ENCODE data around the gene NFATC4. TPM values are rescaled to one million over a fixed set of nuclear protein-coding genes. Genes with fewer than 3 reads are reported as not detected.
A peak's percentile ranks its signal among the peaks of the same experiment; 100 is the strongest.

NFATC4 gene
- total and polyA plus RNA-seq, 2 experiments from 2014 or later = 20.9 to 26.6 TPM

DNA sequence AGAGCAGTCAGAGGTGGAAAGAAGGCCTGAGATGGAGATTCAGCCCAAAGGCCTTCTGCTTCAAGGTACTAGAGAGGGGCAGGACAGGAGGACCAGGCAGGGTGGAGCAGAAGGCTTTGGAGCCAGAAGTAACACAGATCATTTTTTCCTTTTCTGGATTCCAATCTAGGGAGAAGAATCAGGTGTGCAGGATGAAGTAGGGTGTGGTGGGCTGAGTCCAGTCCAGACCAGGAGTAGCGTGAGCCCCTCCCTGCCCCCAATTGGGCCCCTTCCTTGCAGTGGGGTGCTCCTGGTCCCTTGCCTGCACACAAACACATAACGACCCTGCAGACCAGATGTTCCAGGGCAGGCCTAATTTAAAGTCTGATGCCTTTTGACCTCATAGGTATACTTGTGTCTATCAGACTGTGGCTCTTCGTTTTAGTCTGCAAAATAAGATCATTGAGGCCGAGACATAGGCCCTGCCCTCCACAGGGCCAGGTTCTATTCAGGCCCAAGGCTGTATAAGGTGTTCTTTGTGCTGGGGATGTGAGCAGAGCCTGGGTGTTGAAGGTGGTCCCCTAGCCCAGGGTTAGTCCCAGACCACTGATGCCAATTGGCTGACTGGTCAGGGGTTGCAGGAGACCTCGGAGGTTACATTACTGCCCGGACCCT is 29.8 kb downstream of the NFATC4 start:
- Histone ChIP-seq H3K36me3 (ENCODE audit: insufficient read depth) (no peaks in the 10 kb centered on the region), H3K9me2 (ENCODE audit: insufficient read depth) (no peaks in the 10 kb centered on the region), H3K4me2 (peak overlapping the region; percentile 97), H3K4me1 (ENCODE audit: insufficient read depth) (peaks cover 15% of the 10 kb centered on the region; the same call in 1 of the 2 replicates), H3K27me3 (ENCODE audit: insufficient read depth) (peaks cover 18% of the 10 kb centered on the region; the same call in 1 of the 2 replicates), H4K20me1 (replicated peaks; ENCODE audit: insufficient read depth) (no peaks in the 10 kb centered on the region; the same call in 1 of the 2 replicates), H3K79me2 (replicated peaks; ENCODE audit: insufficient read depth) (no peaks in the 10 kb centered on the region), H3K27ac (ENCODE audit: low read depth) (no peak overlapping the region), H2AFZ (peak overlapping the region; percentile 63), H3K4me3 (peak overlapping the region; percentile 86), H3F3A (replicated peaks; ENCODE audit: low read depth) (no peaks in the 10 kb centered on the region)
- no peaks in the 10 kb centered on the region for H3K9me3 Mint-ChIP-seq
- H3K27ac Mint-ChIP-seq = no peak overlapping the region
- DNase-seq (ENCODE audit: low spot score) (no peak), ATAC-seq (peak; percentile 4)
- H3K36me3 Mint-ChIP-seq (ENCODE audit: low read depth) = no peaks in the 10 kb centered on the region
- H3K4me3 Mint-ChIP-seq = peak overlapping the region; percentile 36; the same call in 2 of the 3 replicates
- peaks cover 46% of the 10 kb centered on the region for H3K4me1 Mint-ChIP-seq
- TF ChIP-seq EZH2 (IDR thresholded peaks at IDR 0.05; ENCODE audit: low read depth, unreplicated experiment) (no peak), POLR2AphosphoS5 (IDR thresholded peaks at IDR 0.05; ENCODE audit: low read depth) (no peak), STAT1 (IDR thresholded peaks at IDR 0.05; ENCODE audit: unreplicated experiment) (no peak), JUNB (IDR thresholded peaks at IDR 0.05; ENCODE audit: unreplicated experiment) (no peak), ZNF114 (CRISPR knock-in tag; IDR thresholded peaks at IDR 0.05) (no peak), EZH2phosphoT487 (IDR thresholded peaks at IDR 0.05; ENCODE audit: unreplicated experiment) (no peak), CREB1 (CRISPR knock-in tag; IDR thresholded peaks at IDR 0.05; ENCODE audit: low read depth) (no peak), ZNF331 (CRISPR knock-in tag; IDR thresholded peaks at IDR 0.05; ENCODE audit: low read depth) (no peak), NANOG (IDR thresholded peaks at IDR 0.05; ENCODE audit: borderline replicate concordance) (no peak)
- TF ChIP-seq, protein P1, sequence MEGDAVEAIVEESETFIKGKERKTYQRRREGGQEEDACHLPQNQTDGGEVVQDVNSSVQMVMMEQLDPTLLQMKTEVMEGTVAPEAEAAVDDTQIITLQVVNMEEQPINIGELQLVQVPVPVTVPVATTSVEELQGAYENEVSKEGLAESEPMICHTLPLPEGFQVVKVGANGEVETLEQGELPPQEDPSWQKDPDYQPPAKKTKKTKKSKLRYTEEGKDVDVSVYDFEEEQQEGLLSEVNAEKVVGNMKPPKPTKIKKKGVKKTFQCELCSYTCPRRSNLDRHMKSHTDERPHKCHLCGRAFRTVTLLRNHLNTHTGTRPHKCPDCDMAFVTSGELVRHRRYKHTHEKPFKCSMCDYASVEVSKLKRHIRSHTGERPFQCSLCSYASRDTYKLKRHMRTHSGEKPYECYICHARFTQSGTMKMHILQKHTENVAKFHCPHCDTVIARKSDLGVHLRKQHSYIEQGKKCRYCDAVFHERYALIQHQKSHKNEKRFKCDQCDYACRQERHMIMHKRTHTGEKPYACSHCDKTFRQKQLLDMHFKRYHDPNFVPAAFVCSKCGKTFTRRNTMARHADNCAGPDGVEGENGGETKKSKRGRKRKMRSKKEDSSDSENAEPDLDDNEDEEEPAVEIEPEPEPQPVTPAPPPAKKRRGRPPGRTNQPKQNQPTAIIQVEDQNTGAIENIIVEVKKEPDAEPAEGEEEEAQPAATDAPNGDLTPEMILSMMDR (conservative IDR thresholded peaks at IDR 0.05; ENCODE audit: low read depth in 2 of 2) = no peak
- TF ChIP-seq, protein P2, sequence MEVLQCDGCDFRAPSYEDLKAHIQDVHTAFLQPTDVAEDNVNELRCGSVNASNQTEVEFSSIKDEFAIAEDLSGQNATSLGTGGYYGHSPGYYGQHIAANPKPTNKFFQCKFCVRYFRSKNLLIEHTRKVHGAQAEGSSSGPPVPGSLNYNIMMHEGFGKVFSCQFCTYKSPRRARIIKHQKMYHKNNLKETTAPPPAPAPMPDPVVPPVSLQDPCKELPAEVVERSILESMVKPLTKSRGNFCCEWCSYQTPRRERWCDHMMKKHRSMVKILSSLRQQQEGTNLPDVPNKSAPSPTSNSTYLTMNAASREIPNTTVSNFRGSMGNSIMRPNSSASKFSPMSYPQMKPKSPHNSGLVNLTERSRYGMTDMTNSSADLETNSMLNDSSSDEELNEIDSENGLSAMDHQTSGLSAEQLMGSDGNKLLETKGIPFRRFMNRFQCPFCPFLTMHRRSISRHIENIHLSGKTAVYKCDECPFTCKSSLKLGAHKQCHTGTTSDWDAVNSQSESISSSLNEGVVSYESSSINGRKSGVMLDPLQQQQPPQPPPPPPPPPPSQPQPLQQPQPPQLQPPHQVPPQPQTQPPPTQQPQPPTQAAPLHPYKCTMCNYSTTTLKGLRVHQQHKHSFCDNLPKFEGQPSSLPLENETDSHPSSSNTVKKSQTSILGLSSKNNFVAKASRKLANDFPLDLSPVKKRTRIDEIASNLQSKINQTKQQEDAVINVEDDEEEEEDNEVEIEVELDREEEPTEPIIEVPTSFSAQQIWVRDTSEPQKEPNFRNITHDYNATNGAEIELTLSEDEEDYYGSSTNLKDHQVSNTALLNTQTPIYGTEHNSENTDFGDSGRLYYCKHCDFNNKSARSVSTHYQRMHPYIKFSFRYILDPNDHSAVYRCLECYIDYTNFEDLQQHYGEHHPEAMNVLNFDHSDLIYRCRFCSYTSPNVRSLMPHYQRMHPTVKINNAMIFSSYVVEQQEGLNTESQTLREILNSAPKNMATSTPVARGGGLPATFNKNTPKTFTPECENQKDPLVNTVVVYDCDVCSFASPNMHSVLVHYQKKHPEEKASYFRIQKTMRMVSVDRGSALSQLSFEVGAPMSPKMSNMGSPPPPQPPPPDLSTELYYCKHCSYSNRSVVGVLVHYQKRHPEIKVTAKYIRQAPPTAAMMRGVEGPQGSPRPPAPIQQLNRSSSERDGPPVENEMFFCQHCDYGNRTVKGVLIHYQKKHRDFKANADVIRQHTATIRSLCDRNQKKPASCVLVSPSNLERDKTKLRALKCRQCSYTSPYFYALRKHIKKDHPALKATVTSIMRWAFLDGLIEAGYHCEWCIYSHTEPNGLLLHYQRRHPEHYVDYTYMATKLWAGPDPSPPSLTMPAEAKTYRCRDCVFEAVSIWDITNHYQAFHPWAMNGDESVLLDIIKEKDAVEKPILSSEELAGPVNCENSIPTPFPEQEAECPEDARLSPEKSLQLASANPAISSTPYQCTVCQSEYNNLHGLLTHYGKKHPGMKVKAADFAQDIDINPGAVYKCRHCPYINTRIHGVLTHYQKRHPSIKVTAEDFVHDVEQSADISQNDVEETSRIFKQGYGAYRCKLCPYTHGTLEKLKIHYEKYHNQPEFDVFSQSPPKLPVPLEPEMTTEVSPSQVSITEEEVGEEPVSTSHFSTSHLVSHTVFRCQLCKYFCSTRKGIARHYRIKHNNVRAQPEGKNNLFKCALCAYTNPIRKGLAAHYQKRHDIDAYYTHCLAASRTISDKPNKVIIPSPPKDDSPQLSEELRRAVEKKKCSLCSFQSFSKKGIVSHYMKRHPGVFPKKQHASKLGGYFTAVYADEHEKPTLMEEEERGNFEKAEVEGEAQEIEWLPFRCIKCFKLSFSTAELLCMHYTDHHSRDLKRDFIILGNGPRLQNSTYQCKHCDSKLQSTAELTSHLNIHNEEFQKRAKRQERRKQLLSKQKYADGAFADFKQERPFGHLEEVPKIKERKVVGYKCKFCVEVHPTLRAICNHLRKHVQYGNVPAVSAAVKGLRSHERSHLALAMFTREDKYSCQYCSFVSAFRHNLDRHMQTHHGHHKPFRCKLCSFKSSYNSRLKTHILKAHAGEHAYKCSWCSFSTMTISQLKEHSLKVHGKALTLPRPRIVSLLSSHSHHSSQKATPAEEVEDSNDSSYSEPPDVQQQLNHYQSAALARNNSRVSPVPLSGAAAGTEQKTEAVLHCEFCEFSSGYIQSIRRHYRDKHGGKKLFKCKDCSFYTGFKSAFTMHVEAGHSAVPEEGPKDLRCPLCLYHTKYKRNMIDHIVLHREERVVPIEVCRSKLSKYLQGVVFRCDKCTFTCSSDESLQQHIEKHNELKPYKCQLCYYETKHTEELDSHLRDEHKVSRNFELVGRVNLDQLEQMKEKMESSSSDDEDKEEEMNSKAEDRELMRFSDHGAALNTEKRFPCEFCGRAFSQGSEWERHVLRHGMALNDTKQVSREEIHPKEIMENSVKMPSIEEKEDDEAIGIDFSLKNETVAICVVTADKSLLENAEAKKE (CRISPR knock-in tag; IDR thresholded peaks at IDR 0.05) = no peak
- TF ChIP-seq, protein P3, sequence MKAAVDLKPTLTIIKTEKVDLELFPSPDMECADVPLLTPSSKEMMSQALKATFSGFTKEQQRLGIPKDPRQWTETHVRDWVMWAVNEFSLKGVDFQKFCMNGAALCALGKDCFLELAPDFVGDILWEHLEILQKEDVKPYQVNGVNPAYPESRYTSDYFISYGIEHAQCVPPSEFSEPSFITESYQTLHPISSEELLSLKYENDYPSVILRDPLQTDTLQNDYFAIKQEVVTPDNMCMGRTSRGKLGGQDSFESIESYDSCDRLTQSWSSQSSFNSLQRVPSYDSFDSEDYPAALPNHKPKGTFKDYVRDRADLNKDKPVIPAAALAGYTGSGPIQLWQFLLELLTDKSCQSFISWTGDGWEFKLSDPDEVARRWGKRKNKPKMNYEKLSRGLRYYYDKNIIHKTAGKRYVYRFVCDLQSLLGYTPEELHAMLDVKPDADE (IDR thresholded peaks at IDR 0.05) = no peak
- TF ChIP-seq, protein P4, sequence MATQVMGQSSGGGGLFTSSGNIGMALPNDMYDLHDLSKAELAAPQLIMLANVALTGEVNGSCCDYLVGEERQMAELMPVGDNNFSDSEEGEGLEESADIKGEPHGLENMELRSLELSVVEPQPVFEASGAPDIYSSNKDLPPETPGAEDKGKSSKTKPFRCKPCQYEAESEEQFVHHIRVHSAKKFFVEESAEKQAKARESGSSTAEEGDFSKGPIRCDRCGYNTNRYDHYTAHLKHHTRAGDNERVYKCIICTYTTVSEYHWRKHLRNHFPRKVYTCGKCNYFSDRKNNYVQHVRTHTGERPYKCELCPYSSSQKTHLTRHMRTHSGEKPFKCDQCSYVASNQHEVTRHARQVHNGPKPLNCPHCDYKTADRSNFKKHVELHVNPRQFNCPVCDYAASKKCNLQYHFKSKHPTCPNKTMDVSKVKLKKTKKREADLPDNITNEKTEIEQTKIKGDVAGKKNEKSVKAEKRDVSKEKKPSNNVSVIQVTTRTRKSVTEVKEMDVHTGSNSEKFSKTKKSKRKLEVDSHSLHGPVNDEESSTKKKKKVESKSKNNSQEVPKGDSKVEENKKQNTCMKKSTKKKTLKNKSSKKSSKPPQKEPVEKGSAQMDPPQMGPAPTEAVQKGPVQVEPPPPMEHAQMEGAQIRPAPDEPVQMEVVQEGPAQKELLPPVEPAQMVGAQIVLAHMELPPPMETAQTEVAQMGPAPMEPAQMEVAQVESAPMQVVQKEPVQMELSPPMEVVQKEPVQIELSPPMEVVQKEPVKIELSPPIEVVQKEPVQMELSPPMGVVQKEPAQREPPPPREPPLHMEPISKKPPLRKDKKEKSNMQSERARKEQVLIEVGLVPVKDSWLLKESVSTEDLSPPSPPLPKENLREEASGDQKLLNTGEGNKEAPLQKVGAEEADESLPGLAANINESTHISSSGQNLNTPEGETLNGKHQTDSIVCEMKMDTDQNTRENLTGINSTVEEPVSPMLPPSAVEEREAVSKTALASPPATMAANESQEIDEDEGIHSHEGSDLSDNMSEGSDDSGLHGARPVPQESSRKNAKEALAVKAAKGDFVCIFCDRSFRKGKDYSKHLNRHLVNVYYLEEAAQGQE (IDR thresholded peaks at IDR 0.05; ENCODE audit: unreplicated experiment) = no peak
- H3K27me3 Mint-ChIP-seq (ENCODE audit: insufficient read depth, low read depth, poor library complexity) = peaks cover 14% of the 10 kb centered on the region

Measured in GM23338 (cell line).